Measurements from ENCODE around the gene TCIRG1. TPM values are rescaled to one million over a fixed set of nuclear protein-coding genes. Genes with fewer than 3 reads are reported as not detected.

Gene TCIRG1
- total and polyA plus RNA-seq, 2 of the 13 experiments (the other 11 are each of a cell fraction or from before 2014, with no cell fraction given): 48.0 to 69.6 TPM

GRCh38 chr11:68038226-68038717, 553 bp upstream of the TCIRG1 start (continued):
- TF ChIP-seq CCAR2 (optimal IDR thresholded peaks at IDR 0.05; ENCODE audit: low read depth, low read length) (no peak), PATZ1 (CRISPR knock-in tag; IDR thresholded peaks at IDR 0.05) (peak; percentile 100), DDIT3 (CRISPR knock-in tag; IDR thresholded peaks at IDR 0.05) (no peak), ZNF337 (CRISPR knock-in tag; IDR thresholded peaks at IDR 0.05; ENCODE audit: borderline replicate concordance, low read depth) (no peak; the same call in 1 of the 2 replicates), RBM39 (IDR thresholded peaks at IDR 0.05; ENCODE audit: low read depth, low read length, poor library complexity, severe bottlenecking) (peak; percentile 69), ISX (CRISPR knock-in tag; conservative IDR thresholded peaks at IDR 0.05) (no peak), HNRNPUL1 (IDR thresholded peaks at IDR 0.05; ENCODE audit: low read depth, low read length) (no peak), MIXL1 (CRISPR knock-in tag; IDR thresholded peaks at IDR 0.05) (peak; percentile 89), NFIB (CRISPR knock-in tag; IDR thresholded peaks at IDR 0.05; ENCODE audit: borderline replicate concordance) (no peak), MLLT10 (CRISPR knock-in tag; IDR thresholded peaks at IDR 0.05) (no peak), TRIM24 (CRISPR knock-in tag; IDR thresholded peaks at IDR 0.05) (no peak), ZNF484 (CRISPR knock-in tag; IDR thresholded peaks at IDR 0.05; ENCODE audit: borderline replicate concordance, low read depth) (no peak), DPF2 (CRISPR knock-in tag; IDR thresholded peaks at IDR 0.05; ENCODE audit: borderline replicate concordance, low read depth) (peak; percentile 78), SOX6 (IDR thresholded peaks at IDR 0.05) (no peak), SOX6 (CRISPR knock-in tag; IDR thresholded peaks at IDR 0.05) (peak; percentile 92), ZNF720 (CRISPR knock-in tag; IDR thresholded peaks at IDR 0.05) (no peak), KDM3A (CRISPR knock-in tag; IDR thresholded peaks at IDR 0.05; ENCODE audit: low read depth) (peak; percentile 94), CENPT (CRISPR knock-in tag; IDR thresholded peaks at IDR 0.05; ENCODE audit: low read depth) (no peak), ZNF609 (CRISPR knock-in tag; IDR thresholded peaks at IDR 0.05; ENCODE audit: borderline replicate concordance) (peak; percentile 95), PLSCR1 (CRISPR knock-in tag; IDR thresholded peaks at IDR 0.05; ENCODE audit: borderline replicate concordance) (no peak), PITX1 (CRISPR knock-in tag; IDR thresholded peaks at IDR 0.05) (peak; percentile 93; the same call in 1 of the 2 replicates), CERS6 (CRISPR knock-in tag; IDR thresholded peaks at IDR 0.05) (no peak), ZSCAN25 (CRISPR knock-in tag; IDR thresholded peaks at IDR 0.05) (peak; percentile 88)

Data from HepG2 (cell line).